Measurements from ENCODE around the gene RBM41. TPM values are rescaled to one million over a fixed set of nuclear protein-coding genes. Genes with fewer than 3 reads are reported as not detected.
A peak's percentile ranks its signal among the peaks of the same experiment; 100 is the strongest.

Gene RBM41
- total and polyA plus RNA-seq, 9 of the 15 experiments (the other 6 are each of a cell fraction or from before 2014, with no cell fraction given), result 11.6 to 51.8 (median 27.9) TPM

GRCh38 chrX:107154787-107155620, 36.4 kb upstream of the RBM41 start (continued):
- TF ChIP-seq VEZF1 (CRISPR knock-in tag; IDR thresholded peaks at IDR 0.05) (peak; percentile 23; the same call in 1 of the 2 replicates), ZNF584 (CRISPR knock-in tag; IDR thresholded peaks at IDR 0.05; ENCODE audit: low read depth) (0 out of 2 replicates have a peak, but pooled peaks have one; percentile 37), GABPB1 (CRISPR knock-in tag; IDR thresholded peaks at IDR 0.05) (0 out of 2 replicates have a peak, but pooled peaks have one; percentile 43), ID3 (CRISPR knock-in tag; IDR thresholded peaks at IDR 0.05) (no peak), ID3 (tag; IDR thresholded peaks at IDR 0.05) (0 out of 2 replicates have a peak, but pooled peaks have one; percentile 35), ZNF589 (CRISPR knock-in tag; IDR thresholded peaks at IDR 0.05; ENCODE audit: low read depth) (0 out of 2 replicates have a peak, but pooled peaks have one; percentile 23), ZNF175 (CRISPR knock-in tag; IDR thresholded peaks at IDR 0.05; ENCODE audit: low read depth) (0 out of 2 replicates have a peak, but pooled peaks have one; percentile 38), PHB (CRISPR knock-in tag; IDR thresholded peaks at IDR 0.05) (no peak), GATAD2A (IDR thresholded peaks at IDR 0.05) (0 out of 2 replicates have a peak, but pooled peaks have one; percentile 40), POLR2A (conservative IDR thresholded peaks at IDR 0.05) (0 out of 2 replicates have a peak, but pooled peaks have one; percentile 34), CEBPG (CRISPR knock-in tag; IDR thresholded peaks at IDR 0.05) (no peak), CEBPG (tag; conservative IDR thresholded peaks at IDR 0.05 in 1 of 2, IDR thresholded peaks at IDR 0.05 in 1 of 2) (0 out of 4 replicates have a peak, but pooled peaks of 1 of the 2 experiments have one; percentile 23), E2F6 (IDR thresholded peaks at IDR 0.05; ENCODE audit: borderline replicate concordance in 1 of 2, extremely low read depth in 1 of 2, insufficient read depth in 1 of 2, insufficient read length in 1 of 2, low read depth in 1 of 2, low read length in 1 of 2, poor library complexity in 1 of 2, severe bottlenecking in 1 of 2) (peak in 1 of 2 experiments; percentile 65), TAF1 (IDR thresholded peaks at IDR 0.05; ENCODE audit: control insufficient read depth, extremely low read depth, insufficient read depth, low read length, severe bottlenecking) (peak; percentile 22), ZKSCAN1 (IDR thresholded peaks at IDR 0.05; ENCODE audit: low read depth, low read length) (peak; percentile 68; the same call in 1 of the 2 replicates), NFXL1 (CRISPR knock-in tag; IDR thresholded peaks at IDR 0.05) (no peak), NFIC (IDR thresholded peaks at IDR 0.05) (no peak), NFE2L1 (tag; IDR thresholded peaks at IDR 0.05; ENCODE audit: borderline replicate concordance, low read depth) (no peak), CBFA2T3 (IDR thresholded peaks at IDR 0.05) (peak; percentile 34; the same call in 1 of the 2 replicates)

Data from K562 (cell line).